OCI-M2 (cell line): ENCODE data around the gene KCNJ4.

Experiments used
- DNase-seq: peaks from one replicate; lab custom pipeline; 2025; ENCODE audit not compliant: unreplicated experiment; lab: John Stamatoyannopoulos, UW

Gene KCNJ4

DNA sequence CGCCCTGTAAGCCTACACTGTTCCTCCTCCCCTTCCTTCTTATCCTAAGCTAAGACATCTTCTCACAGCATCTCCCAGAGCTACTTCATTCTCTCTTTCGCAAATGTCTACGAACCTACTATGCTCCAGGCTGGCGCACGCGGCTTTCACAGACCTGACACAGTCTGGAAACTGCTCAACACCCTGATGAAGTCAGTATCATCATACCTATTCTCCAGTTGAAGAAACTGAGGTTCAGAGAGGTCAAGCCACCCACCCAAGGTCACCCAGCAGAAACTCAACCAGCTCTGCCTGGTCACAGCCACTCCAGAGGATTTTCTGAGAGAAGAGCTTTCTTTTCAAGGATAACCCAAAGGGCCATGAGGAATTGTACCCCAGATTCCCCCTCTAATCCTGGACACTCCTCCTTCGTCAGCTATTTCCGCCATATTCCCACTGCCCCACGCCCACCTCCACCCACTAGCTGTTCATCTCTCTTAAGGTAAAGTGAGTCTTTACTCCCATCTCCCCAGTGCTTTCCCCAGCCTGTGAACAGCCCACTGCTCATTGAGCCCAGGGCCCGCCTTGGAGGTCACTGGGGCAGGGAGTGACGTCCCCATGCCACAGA lies 1.8 kb downstream of the KCNJ4 start:
- DNase-seq = no peak

DNA sequence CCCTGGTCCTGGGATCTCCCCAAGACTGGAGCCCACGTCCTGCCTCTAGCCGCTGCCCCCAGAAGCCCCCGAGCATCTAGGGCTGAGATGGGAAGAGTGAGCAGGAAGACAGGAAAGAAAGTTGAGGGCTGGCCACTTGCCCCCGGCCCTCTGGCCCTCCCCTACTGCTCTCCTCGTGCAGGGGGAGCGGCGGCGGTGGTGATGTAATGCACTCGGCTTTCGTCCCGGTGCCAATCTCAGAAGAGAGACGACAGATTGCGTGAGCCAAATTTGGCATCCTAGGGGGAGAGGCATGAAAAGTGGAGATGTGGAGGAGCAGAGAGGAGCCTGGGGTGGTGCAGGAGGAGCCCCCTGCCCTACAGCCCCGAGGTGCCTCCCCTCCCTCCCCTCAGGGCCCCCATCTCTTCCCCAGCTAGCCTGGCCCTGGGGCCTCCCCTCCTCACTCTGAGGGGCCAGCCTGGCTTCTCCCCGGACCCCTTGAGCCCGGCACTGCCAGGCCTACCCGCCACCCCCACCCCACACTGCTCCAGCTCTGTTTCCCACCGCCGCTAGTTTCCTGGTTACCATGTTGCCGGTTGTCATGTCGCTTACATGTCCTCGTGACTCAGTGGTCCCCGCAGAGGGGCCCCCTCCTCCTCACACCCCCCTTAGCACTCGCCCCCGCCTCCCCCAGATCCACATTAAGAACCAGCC lies 2.5 kb downstream of the KCNJ4 start:
- DNase-seq = no peak

DNA sequence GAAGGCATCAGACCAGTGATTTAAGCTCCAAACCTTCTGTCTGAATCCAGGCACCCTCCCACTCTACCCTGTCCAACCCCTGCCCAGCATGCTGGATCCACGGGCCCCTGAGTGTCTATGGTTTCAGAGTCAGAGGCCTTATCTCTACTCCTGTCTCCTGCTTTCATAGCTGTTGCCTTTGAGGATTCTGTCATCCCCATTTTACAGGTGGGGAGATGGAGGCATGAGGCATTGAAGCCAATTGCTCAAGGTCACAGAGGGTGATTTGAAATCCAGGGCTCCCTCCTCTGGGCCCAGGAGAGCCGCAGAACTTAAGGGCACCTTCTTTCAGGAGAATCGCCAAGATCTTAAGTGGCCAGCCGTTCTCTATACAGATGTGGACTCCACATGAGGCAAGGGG lies 3.1 kb downstream of the KCNJ4 start:
- DNase-seq = no peak

DNA sequence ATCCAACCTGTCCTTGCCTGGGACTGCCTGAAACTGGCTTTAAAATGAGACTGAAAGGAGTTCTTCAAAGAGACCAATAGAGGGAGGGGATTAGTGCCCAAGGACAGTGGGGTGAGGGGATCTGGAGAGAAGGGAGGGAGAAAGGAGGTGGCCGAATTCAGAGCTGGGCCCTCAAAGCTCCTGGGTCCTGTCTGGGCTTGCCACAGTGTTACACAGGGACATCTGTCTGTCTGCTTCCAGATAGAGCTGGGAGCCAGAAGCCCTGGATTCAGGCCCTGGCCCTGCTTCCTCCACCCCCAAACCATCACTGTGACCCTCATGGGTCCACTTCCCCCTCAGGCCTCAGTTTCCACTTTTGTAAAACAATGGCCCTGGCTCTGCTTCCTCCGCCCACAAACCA lies 3.6 kb downstream of the KCNJ4 start:
- DNase-seq = no peak

DNA sequence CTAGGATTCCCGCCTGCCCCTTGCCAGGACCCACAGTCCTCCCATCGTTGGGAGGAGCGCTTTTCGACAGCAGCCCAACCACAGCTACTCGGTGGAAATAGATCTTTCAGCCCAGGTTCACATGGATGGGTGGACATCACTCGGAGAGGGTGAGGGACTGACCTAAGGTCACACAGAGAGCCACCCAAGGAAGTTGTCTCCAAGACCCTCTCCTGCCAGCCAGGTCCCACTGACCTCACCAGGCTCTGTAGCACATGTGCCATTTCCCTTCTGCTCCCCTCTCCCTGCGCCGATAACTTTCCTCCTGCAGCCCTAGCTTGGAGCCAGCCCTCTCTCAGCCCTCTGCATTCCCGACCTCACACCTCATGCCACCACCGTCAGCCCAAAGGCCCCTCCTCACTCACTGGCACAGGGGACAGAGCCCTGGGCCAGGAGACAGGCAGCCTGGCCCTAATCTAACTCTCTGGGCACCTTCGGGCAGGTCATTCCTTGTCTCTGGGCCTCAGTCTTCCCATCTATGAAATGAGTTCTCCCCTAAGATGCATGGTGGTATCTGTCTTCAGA lies 4.7 kb downstream of the KCNJ4 start:
- no peak for DNase-seq

DNA sequence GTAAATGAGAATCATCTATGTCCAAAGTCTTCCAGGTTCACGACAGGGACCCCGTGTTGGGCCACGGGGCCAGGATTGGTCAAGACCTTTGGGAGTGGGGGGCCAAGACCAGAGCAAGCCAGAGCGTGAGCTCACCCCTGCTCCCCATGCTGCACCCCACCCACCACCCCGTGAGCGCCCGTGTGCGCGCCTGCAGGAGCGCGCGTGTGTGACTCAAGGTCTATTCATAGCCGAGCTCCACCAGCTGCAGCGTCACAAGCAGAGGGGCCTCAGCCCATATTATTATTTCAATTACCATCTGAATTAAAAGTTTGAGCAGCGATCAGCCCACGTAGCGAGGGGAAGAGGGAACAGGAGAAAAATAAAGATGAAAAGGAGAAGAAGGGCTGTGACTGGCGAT lies 5.2 kb downstream of the KCNJ4 start:
- DNase-seq = no peak

DNA sequence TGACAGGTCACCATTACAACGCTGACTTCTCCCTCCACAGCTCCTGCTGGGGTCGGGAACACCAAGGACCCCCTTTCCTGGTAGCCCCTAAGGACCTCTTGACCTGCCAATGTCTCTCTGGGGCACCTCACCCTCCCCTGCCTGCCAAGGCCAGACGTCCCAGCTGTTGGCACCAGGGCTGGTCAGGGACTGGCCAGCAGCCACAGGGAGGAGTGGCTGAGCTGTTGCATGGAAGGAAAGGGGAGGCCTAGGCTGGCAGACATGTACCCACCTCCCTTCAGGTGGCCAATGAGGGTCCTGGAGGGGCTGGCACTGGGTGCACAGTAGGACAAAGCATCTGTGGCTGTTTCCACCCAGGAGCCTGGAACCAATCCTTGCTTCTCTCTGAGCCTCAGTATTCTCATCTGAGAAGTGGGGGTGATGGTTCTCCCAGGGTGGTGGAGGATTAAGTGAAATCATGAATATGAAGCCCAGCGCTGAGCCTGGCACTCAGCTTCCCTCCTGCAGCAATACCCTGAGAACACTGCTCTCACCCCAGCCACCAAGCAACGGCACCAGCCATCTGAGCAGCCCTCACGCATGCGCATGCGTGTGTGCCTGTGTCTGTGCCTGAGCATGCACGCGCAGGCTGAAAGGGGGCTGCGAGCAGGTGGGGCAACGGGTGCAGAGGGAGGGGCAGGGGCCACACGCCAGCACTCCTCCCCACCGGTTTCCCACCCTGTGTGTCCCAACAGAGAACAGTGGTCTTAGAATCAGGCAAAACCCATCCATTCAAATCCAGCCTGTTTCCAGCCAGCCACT lies 5.9 kb downstream of the KCNJ4 start:
- DNase-seq = no peak

DNA sequence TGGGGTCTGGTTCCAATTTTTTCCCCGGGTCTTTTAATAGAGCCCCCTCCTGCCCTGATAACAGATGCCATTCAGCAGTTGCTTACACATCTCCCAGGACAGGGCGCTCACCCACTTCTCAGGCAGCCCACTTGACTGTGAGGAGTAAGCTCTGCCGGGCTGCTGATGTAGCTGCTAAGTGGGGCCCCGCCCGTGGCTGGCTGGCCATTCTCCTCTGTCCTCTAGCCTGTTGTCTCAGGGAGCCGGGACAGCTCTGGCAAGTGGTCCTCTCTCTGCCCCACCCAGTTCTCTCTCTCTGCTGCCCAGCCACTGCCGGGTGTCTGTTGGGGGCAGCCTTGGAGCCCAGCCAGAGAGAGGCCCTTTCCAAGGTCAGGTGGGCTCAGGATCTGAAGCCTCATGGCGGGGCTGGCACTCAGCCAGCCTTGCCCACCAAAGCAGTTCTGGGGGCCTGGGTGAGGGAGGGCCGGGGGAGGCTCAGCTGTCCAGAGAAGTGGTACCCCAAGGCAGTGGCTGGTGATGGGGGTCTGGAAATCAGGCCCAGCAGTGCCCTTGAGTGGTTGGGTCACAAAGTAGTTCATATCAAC lies 8.9 kb downstream of the KCNJ4 start:
- no peak for DNase-seq

DNA sequence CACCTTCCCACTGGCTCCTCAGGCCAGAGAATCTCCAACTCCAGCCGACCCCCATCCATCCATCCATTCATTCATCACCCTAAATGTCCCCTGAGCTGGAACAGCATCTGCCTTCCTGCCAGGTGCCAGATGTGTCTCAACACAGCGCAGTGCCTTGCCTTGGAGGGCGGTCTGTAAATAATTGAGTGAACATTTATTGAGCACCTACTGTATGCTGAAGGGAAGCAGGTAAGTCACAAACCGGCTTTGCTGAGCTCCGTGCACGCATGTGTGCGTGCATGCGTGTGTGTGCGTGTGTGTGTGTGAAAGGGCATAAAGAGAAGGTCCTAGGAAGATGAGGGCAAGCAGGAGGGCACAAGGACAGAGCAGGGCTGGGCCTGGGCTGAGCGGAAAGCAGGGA lies 10.2 kb downstream of the KCNJ4 start:
- DNase-seq = no peak

DNA sequence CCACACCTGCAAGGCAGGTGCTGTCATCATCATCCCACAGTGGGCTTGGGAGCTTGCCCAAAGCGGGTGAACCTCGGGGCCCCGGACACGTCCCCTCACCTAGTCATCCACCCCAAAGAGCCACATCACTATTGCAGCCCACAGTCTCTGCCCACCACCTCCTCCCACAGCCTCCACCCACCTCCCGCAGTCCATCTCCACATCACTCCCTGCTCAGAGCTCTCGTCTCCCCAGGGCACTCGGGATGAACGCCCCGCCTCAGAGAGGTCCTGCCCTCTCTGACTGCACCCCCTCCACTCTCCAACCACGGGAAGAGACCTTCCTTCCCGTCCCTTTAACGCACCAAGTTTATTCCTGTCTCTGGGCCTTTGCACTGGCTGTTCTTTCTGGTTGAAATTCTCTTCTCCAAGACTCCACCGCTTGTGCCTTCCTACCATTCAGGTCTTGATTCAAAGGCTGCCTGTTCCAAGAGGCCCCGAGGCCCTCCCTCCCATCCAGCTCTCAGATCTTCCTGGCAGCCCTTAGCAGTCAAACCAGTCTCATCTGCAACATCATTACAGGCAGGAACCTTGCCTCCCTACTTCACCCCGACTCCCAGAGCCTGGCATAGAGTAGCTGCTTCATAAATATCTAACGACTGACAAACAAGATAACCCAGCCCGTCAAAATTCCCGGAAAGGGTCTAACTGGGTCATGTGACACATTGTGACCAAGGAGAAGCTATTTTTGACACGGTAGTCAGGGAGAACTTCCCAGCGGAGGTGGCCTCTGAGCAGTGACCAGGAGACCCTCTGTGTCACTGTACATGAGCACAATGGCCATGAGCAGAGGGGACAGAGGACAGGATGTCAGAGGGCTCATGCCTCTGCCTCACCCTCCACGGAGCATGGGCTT lies 11.1 kb downstream of the KCNJ4 start:
- no peak for DNase-seq

DNA sequence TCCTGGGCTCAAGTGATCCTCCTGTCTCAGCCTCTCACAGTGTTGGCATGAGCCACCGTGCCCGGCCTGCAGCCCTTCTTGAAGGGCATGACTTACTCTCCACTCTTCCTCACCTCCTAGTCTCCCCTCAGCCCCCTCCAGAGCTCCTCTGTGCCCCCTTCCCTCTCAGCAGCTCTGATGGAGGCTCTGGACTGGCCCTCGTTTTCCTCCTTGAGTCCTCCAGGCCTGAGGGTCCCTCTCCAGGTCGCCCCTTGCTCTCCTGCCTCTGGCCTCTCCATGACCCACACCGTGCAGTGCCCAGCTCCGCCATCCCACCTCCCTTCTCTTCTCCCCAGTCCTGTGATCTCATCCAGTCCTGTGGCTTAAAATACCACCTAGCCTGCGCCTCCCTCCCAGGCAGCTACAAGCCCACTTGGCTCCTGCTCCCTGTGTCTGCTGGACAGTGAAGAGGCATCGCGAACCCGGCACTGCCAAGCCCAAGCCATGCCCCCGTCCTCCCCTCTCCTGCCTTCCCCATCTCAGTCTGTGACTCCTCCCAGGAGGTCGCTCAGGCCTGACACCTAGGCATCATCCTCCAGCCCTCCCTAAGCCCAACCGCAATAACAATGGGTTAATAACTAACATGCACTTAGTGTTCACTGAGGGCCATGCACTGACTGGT lies 11.9 kb downstream of the KCNJ4 start:
- DNase-seq = no peak

DNA sequence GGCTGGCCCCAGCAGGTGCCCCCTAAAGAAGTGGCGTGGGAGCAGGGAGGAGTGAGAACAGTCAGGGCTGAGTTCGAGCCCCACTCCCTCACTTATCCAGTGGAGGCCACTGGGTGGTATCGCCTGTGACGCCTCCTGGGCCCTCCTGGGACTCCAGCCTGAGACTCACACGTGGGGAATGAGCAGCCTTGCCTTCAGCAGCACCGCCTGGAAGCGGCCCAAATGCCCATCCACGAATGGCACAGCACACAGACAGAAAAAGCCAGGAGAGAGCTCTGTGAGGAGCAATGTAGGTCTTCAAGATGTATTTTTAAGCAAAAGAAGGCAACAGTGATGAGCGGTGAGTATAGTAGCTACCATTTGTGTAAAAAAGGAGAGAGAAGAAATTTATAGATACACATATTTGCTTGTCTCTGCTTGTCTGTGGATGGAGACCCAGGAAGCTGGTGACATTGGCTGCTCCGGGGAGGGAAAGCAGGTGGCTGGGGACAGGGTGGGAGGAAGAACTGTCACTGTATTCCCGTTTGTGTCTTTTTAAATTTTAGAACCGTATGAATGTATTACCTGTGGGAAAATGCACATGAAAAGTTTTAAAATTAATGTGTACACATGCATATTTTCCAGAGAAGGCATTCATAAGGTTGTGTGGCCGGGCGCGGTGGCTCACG lies 13.2 kb downstream of the KCNJ4 start:
- DNase-seq = no peak

DNA sequence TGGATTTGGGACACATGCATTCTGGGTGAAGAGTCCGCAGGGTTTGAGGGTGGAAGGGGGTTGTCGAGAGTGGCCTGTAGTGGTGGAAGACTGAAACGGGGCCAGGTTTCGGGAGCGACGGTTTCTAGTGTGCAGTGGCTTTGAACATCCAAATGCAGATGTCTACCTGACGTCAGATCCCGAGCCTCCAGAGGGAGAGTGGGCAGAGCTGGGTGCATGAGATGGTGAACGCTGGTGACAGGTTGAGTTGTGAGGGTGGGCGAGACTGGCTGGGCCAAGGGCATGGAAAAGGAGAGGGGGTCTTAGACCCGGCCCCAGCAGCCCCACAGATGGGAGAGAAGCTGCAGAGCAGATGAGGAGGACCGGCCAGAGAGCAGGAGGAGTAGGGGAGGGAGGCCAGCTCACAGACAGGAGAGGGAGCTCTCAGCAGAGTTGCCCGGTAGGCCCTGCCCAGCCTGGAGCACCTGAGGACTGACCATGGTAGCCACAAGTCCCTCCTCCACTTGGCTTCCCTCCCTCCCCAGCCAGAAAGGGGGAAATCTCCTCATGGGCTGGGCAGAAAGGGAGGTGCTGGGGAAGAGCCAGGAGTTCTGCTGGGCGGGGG lies 14.2 kb downstream of the KCNJ4 start:
- no peak for DNase-seq

DNA sequence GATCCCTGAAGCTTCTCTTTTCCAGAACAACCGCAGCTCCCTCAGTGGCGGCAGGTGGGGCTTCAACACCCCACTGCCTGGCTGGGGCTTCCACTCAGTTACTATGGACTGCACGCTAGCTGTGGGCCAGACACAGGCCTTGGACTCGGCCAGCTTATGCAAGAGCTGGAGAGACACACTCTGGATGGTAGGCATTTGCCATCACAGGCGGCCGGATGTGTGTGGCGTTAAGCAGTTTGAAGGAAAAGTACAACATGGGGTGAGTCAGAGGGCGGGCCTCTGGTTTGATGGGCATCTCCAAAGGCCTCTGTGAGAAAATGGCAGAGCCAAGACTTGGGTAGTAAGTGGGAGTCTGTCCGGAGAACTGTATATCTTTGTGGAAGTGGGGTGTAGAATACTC lies 17.6 kb downstream of the KCNJ4 start:
- no peak for DNase-seq

DNA sequence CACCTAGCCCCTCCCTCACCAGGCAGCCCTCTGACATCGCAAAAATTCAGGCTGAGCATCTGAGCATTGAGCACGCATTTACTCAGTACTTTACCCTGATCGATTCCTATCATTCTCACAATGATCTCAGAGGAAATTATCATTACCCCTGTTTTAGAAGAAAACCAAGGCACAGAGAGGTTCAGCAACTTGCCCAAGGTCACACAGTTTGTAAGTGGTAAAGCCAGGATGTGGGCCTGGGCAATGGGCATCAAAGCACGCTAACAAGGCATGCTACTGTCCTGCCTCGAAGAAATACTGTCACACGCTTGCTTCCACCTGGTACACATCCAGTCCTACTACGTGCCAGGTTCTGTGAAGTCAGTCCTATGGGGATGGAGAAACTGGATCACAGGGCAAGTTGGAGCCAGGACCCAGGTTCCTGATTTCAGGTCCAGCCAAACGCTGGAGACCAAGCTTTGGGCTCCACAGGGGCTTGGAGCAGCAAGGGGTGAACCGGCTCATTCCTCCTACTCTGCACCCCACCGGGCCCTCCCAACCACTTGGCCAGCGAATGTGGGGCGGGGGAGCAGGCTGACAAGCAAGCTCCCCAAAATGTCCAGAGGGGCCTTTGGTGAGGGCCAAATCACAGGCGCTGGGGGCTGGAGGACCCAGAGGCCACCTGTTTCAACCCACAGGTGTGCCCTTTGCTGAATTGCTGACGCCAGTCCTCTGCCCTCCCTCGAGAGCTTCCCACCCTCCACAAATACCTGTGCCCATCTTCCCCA lies 18.2 kb downstream of the KCNJ4 start:
- DNase-seq = no peak

DNA sequence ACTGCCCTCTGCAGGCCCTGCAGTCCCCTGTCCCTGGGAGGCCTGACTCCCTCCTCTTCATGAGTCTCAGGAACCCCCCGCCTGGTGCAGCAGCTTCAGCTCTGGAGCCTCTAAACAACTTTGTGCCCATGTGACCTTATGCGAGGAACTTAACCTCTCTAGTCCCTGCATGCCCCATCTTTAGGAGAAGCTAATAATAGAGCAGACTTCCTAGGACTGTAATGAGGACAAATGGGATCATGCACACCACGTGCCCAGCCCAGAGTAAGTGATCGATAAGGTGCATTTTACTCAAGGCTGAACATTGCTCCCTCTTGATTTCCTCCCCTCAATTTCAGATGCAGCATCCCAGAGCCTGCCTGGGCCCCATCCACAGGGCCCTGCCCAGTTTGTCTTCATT lies 19.0 kb downstream of the KCNJ4 start:
- no peak for DNase-seq

DNA sequence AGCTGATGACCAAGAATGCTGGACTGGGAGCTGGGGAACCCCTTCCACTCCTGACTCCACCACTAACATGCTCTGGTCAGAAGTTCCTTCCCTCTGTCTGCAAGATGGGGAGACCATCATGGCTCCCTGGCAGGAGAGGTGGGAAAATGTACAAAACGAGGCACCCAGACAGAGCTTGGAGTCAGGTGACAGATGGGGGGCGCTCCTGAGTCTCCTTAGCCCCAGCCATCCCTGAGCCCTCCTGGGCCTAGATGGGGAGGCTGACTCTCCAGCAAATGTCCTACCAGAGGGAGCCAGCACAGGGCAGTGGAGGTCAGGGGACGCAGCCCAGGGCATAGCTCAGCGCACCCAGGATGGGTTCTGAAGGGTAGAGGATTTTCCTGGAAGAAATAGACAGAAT lies 20.0 kb downstream of the KCNJ4 start:
- DNase-seq = no peak

DNA sequence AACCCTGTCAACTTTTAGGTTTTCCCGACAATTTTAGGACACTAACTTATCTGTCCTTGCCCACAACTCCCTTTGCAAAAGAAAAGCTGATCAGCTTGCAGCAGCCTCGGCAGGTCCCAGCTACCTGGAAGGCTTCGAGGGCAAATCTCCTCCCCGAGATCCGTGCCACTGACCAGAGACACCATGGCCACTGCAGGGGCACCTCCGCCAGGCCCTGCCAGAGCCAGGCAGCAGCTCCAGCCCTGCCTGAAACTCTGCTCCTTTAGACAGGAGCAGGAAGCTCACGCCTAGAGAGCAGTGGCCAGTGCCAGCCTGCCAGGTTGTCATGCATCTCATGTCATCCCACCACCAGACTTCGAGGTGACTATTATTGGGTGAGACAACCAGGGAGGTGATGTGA lies 21.1 kb downstream of the KCNJ4 start:
- DNase-seq = no peak
